Measurements from ENCODE around the gene OPCML.

DNA sequence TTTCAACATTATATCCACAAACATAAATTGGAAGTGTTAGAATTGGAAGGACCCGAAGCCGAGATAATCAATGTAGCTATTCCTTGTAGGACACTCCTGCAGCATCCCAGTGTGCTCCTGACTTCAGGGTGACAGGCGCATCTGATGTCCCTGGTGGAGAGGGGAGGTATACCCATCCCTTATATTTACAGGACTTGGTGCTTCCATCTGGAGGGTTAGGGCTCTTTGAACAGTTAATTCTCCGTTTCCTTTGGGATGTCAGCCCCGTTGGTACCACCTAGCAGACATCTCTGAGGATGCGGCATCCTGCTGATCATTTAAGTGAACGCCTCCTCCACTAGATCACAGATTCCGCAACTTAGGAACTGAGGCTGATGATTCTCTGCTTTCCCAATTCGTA lies 451.3 kb downstream of the OPCML start:
- TF ChIP-seq, protein P1, sequence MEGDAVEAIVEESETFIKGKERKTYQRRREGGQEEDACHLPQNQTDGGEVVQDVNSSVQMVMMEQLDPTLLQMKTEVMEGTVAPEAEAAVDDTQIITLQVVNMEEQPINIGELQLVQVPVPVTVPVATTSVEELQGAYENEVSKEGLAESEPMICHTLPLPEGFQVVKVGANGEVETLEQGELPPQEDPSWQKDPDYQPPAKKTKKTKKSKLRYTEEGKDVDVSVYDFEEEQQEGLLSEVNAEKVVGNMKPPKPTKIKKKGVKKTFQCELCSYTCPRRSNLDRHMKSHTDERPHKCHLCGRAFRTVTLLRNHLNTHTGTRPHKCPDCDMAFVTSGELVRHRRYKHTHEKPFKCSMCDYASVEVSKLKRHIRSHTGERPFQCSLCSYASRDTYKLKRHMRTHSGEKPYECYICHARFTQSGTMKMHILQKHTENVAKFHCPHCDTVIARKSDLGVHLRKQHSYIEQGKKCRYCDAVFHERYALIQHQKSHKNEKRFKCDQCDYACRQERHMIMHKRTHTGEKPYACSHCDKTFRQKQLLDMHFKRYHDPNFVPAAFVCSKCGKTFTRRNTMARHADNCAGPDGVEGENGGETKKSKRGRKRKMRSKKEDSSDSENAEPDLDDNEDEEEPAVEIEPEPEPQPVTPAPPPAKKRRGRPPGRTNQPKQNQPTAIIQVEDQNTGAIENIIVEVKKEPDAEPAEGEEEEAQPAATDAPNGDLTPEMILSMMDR (IDR thresholded peaks at IDR 0.05), result no peak
- TF ChIP-seq POLR2AphosphoS5 (IDR thresholded peaks at IDR 0.05; ENCODE audit: insufficient read depth in 1 of 2, low read depth in 1 of 2) (no peak), POLR2A (IDR thresholded peaks at IDR 0.05) (no peak)

All from vagina (tissue), 2 donors.